HS-5 (cell line): Measurements from ENCODE around the gene ZBTB42.

Source experiments
- DNase-seq: peaks from one replicate; pipeline ENCODE4 v3.0.0-alpha.2; 2012; ENCODE audit warnings: low read depth

Gene ZBTB42

DNA sequence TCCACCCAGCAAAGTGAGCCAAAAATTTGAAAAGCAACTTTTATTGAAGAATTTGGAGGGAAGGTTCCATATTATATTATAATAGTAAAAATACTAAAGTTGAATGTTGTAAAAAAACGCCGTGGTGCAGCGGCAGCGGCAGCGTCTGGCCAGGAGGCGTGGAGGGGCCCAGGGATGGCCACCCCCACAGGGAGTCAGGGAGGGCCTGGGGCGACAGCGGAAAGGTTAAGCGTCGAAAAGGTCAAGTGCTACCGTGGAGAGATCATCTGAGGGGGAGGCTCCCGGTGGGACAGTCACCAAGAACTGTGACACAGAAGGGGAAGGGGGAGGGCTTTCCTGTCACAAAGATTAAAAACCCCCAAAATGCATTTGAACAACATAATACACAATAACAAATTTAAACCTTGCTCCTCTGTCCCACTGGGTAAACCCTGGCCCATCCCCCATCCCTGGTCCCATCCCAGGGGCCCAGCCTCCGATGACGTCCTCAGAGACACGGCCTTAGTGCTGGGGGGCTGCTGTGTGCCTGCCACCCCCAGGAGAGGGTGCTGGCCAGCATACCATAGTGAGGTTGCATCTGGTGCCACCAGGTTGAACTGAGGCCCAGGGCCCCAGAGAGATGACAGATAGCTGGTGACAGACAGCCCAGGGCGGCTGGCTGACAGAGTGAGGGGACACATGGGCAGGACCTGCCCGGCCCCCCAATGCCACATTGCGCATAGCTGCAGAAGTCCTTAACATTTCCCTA is 31.4 kb upstream of the ZBTB42 start:
- DNase-seq: no peak

DNA sequence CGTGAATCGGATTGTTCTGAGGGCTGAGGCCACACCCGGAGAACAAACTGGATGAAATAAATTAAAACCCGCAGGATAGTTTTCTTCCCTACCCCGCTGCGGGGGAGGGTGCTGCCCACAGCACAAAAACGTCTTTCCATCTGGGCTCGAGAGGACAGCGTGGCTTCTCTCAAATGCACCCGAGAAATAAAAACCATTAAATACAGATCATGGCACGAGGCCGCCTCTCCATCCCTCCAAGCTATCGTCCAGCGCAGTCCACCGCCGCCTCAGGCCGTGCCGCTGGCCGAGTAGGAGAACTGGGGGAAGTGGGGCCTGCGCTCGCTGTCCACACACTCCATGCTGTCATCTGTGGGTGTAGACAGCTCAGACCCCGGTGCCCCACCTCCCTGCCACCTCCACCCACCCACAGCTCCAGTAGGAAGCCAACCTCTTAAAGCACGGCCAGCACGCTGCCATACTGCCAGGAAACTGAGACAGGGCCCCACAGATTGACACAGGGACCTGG is 30.8 kb upstream of the ZBTB42 start:
- DNase-seq: no peak

DNA sequence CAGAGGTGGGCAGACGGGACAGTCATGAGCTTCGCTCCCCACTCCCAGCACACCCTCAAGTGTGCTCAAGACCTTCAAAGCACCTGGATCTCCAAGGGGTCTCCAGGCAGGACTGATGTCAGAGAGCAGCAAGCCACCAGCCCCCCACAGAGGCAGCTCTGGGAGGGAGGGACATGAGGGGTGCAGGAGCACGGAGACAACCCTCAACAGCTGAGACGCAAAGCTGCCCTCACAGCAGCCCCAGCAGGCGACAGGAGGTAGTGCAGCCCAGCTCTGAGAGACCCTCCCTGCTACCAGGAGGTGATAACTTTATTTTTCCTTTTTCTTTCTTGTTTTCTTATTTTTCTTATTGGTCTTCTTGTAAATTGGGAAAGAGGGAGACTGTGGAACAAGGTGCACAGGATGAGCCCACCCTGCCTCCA is 30.0 kb upstream of the ZBTB42 start:
- no peak for DNase-seq

DNA sequence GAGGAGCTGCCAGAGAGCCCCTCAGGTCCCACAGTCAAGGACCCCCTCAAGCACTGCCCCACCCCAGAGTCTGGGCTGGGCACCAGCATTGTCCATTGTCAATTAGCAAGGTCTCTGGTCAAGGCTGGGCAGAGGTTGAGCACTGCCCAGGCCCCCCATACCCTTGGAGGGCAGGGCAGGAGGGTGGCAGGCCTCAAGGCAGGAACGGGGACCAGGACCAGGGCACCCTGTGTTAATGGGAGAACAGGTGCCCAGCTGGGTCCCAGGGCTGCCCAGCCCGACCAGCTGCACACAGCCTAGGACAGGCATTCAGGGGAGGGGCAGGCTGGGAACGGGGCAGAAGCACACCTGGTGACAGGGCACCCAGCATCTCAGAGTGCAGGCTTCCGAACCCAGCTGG is 29.5 kb upstream of the ZBTB42 start:
- no peak for DNase-seq

DNA sequence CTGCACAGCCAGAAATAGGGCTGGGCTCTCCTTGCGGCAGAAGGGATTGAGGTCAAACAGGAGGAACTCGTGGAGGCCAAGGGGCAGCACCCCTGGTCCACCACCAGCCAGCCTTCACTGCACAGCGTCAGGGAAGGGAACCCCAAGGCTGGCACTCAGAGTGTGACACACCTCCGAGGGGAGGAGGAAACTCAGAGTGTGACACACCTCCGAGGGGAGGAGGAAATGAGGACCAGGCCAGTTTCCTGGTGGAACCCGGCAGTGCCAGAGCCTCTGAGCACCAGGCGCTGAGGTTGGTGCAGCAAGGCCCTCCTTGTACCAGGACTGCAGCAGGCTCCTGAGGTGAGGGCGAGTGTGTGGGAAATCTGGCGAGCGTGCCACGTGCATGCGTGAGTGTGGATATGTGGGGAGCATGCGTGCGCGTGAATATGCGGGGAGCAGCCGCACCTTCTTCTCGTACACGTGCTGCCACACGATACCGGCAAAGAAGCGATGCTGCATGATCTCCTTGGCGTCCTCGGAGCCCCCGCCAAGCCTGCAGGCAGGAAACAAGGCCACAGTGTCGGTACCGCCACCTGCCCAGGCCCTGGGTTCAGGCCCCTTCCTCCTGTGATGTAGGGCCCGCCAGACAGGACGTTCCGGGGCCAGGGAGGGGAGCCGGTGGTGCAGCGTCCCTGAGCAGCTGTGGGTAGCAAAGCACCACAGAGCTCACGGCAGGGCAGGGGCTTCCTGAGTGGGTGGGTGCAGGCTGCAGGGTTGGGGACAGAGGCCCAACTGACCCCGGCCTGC is 28.8 kb upstream of the ZBTB42 start:
- no peak for DNase-seq

DNA sequence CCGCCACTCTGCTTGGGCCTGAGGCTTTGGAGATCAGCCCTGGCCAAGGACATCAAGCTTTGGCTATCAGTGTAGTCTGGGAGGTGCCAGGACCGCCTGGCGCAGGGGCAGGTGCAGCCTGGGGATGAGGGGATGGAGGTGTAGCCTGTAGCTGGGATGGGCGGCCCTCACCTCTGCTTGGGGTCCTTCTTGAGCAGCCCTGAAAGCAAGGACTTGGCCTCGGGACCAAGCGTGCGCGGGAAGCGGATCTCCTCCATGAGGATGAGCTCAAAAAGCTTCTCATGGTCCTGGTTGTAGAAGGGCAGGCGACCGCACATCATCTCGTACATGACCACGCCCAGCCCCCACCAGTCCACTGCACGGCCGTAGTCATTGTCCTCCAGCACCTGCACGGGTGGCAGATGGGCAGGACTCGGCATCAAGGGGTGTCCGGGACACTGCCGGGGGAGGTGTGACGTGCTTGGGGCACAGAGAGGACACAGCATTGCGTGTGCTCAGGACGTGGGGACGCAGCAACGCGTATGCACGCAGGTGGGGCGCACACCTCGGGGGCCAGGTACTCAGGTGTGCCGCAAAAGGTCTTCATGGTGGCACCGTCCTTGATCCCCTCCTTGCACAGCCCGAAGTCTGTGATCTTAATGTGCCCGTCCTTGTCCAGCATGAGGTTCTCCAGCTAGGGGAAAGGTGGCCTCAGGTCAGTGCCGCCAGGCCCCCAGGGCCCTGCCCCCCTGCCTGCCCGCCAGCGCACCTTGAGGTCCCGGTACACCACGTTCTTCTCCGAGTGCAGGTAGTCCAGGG is 28.0 kb upstream of the ZBTB42 start:
- DNase-seq: no peak

DNA sequence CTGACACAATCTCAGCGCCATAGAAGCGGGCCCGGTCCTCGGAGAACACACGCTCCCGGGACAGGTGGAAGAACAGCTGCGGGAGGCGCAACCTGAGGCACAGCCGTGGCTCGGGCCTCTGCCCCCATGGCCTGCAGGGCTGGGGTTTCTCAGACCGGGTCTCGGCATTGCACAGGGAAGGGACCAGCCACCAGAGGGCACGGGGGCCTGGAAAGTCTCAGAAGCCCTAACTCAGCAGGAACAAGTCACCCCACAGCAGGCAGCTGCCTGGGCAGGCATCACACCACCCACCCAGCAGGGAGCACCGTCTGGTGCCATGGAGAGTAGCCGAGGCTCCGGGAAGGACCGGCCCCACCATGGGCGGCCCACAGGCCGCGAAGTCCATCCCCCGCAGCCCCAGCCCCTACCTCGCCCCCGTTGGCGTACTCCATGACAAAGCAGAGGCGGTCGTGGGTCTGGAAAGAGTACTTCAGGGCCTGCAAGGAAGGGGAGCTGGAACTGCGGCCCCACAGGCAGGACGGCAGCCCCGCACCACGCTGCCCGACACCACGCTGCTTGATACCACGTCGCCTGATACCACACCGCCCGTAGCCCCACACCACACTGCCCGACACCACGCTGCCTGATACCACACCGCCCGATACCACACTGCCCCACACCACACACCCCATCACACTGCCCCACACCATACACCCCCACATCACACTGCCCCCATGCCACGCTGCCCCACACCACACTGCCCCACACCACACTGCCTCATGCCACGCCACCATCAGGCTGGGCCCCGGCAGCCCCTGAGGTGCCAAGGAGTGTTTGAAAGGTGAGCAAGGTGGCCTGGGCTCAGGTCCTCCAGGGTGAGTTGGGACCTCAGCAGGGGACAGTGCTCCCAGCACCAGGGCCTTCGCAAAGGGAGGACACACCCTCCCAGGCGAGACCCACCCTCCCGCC is 27.1 kb upstream of the ZBTB42 start:
- DNase-seq: no peak

DNA sequence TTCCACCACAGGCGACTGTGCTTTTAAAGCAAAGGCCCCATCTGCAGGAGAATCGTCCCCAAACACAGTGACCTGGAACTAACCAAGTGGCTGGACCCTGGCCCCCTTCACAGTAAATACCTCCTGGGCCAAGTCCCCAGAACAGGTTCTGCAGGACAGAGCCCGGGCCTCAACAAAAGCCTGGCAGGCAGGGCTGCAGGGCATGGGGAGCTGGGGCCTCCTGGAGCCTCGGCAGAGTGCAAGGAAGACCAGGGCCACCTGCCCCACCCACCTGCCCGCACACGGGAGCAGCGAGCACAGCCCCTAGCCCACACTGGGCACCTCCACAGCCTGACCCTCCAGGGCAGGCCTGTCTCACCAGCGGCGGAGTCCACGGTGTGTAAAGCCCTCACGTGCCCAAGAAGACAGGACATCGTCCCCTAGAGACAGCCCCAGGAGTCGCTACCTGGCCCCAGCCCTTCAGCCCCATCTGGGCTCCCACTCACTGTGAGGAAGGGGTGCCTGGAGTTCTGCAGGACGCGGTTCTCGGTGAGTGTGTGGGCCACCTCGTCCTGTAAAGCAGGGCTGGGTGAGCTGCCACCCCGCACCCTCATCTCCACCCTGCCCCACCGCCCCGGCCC is 26.3 kb upstream of the ZBTB42 start:
- no peak for DNase-seq

DNA sequence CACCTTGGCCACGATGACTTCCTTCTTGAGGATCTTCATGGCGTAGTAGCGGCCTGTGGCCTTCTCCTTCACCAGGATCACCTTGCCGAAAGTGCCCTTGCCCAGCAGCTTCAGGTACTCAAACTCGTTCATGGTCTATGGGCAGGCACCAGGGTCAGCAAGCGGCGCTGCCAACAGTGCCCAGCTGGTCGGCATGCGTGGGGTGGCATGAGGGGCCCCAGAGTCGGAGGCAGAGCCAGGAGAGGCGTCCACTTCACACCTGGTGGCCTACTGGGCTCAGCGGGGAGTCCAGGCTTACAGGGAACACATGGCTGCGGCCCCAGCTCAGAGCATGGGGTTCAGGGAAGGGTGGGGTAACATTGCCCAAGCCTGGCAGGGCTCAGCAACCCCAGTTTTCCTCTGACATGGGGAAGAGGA is 25.8 kb upstream of the ZBTB42 start:
- DNase-seq: no peak

DNA sequence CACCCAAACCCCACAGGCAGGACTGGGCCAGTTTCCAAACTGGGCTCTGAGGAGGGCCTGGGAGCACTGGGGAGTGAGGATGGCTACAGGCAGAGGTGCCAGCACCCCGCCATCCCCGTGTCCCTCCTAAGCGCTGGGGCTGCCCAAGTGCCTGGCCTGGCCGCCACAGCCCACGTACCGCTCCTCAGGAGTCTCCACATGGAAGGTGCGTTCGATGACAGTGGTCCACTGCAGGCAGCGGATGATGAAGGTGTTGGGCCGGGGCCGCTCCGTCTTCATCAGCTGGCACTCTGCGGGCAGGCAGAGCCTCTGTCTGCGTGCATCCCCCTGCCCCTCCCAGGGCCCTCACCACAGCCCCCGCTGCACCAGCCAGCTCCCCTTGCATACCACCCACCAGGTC is 24.4 kb upstream of the ZBTB42 start:
- no peak for DNase-seq

DNA sequence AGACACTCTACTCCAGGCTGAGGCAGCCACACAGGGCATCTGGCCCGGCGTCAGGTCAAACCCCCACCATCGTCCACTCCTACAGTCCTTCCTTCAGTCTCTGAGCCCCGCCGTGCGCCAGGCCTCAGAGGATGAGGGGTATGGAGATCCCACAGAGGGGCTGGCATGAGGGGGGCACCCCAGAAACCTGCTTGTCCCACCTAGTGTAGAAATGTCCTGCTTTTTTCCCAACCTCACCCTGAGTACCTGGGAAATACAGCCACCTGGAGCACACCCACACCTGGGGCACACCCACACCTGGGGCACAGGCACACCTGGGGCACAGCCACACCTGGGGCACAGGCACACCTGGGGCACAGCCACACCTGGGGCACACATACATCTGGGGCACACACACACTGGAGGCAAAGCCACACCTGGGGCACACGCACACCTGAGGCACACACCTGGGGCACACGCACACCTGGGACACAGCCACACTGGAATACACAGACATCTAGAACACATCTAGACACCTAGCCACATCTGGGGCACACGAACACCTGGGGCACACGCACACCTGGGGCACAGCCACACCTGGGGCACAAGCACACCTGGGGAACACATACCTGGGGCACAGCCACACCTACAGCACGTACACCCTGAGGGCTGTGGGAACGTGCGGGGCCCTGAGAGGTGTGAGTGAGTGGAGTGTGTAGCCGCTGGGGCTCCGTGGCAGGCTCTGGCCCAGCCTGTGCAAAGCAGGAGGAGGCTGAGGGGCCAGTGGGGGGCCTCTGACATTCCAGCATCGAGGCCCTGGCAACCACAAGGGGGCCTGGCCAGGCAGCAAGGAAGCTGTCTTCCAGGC is 23.7 kb upstream of the ZBTB42 start:
- no peak for DNase-seq

DNA sequence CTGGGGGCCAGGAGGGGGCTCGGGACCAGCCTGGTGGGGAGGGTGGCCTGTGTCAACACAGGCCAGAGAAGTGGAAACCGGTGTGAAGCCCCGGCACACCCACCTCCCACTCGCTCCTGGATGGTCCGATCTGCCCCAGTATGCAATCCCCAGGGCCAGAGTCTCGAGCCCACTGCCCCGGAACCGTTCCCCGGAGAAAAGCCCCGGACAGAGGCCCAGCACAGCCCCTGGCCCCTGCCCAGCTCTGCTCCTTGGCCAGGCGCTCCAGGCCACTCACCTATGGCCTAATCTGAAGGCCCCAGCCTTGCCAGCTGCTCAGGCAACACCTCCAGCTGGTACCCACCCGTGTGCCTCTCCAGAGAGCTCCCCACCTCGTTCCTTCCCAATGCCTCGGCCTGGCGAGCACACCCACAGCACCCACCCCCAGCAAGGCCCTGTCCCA is 23.1 kb upstream of the ZBTB42 start:
- DNase-seq: no peak

DNA sequence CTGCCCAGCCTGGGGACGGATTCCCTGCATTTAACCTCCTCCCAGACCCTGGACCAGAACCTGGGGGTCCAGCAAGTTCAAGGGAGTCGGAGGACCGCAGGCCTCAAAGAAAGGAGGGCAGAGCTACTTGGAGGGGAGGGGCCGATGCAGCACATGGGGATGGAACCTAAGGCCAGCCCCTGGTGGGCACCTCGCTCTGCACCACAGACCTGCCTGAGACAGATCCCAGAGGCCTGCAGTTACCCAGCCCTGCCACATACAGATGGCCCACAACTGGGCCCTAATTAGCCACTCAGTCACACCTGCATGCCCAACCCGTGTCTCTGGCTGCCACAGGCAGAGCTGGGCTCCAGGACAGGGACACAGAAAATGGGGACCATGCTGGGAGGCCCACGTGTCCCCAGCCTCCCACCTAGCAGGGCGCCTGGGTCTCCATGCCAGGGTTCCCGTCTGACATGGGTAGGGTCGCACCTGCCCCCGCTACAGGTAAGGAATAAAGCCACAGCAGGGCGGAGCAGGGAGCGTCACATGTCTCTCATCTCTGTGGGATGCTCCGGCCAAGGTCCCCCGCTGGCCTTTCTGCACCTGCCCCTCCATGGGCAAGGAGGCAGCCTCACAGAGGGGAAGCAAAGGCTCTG is 22.1 kb upstream of the ZBTB42 start:
- DNase-seq: no peak

DNA sequence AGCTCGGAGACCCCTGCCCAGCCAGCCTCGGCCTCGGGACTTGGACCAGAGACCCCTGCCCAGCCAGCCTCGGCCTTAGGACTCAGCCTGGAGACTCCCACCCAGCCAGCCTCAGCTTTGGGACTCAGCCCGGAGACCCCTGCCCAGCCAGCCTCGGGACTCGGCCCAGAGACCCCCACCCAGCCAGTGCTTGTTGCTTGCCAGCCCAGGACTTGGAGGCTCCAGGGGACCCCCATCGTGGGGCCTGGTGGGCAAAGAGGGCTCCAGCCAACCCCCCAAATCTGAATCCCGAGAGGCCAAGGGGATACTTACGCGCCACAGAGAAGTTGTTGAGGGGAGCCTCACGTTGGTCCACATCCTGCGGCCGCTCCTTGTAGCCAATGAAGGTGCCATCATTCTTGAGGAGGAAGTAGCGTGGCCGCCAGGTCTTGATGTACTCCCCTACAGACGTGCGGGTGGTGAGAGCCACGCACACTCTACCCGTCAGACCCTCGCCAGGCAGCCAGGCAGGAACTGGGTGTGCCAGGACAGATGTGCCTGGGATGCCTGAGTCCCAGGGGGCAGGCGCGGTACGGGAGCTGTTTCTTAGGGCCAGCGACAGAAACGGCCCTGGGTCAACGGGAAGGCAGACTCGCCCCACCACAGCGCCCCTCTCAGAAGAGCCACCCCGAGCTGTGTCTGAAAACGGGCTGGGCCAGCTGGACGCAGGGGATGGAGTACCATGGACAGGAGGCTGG is 21.0 kb upstream of the ZBTB42 start:
- DNase-seq: no peak

DNA sequence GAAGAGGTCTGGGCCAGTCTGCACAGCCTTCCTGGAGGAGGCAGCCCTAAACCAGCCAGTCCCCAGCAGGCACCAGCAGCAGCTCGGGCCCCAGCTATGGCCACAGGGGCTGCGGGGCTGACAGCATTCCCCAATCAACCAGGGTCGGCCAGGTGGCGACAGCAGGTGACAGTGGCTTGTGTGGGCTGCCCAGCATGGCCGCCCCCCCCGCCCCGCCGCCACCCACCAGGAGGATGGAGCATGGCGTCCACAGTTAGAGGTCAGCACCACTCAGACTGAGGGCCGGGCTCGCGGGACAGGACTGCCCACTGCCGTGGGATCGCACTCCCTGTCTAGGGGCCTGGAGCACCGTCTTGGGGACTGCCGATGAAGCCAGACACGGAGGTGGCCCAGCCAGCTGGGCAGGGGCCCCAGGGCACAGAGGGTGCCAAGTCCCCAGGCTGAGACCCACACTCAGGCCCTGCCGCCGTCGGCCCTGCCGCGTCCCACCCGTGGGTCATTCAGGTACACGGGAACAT is 20.3 kb upstream of the ZBTB42 start:
- DNase-seq: no peak

DNA sequence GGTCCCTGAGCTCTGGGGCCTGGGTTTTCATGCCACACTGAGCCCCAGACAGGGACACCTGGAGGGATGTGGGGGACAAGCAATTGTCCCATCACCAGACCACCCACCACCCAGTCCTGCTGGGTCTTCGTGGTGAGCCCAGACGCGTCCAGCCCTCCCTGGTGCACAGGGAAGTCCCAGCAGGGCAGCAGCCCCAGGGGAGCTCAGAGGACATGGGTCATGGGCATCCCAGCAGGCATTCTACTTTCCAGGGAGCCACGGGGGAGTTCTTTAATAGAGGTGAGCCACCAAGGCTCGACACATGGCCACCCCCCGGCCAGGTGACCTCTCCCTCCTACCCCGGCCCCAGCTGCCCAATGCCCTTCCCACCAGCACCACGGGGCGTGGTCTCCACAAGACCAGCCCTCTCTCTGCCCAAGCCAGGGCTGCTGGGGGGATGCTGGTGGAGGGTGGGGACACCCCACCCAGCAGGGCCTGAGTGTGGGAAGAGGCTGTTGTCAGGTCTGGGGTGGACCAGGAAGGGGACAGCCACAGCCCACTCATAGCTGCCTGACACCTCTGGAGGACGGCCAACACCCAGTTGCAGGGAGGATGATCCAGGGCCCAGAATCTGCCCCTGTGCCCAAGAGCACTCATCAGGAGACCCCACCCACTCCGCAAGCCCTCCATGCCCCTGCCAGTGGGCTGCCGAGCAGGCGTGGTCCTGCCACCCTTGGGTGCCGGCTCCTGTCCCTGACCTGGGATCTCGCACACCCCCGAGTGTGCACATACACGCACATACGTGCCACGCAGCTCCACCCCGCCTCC is 19.4 kb upstream of the ZBTB42 start:
- no peak for DNase-seq

DNA sequence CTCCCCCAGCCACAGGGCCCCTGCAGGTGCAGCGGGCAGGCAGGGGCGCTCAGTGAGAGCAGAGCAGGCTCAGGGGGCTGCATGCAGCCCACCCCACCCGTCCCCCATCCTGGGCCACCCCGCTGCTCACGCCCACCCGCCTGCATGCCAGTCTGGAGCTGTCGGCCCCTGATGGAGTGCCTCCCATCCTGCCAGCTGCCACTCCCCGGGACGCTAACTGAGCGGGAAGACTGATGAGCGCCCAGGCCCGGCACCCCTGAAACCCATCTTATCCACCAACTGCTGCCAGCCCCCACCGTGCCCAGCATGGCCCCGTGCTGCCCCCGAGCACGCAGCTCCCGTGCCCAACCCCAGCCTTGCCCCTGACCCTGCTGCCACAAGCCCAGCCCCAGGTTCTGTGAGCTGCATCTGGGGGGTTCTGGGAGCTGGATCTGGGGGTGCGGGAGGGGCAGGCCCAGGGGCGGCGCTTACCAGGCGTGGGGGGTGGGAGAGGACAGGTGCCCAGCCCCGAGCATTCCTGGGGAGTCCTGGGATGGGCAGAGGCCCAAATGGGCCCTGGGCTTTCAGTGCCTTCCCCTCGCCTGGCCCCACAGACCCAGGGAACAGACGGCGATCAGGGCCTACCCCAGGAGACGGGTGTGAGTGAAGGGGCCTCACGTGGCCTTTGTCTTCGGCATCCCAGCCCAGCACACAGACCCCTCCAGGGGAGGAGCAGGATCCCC is 18.7 kb upstream of the ZBTB42 start:
- no peak for DNase-seq
